Activated CD8-positive, alpha-beta T cell treated with anti-CD3 and anti-CD28 coated beads for 36 hours (primary cell): ENCODE data around the gene MEP1A. TPM values are rescaled to one million over a fixed set of nuclear protein-coding genes. Genes with fewer than 3 reads are reported as not detected.

Experiments used
- ATAC-seq: fragments of 200-7000 bp; cut with Tn5 transposase; one replicate; pipeline ENCODE4 v1.10.0; 2021; ENCODE audit warnings: mild to moderate bottlenecking, moderate library complexity
- CTCF ChIA-PET: fragments of 350-600 bp; sonication (Branson Sonifier 250); formaldehyde crosslinking; loops from one replicate; lab custom pipeline; 2021; ENCODE audit warnings: antibody characterized with exemption; lab: Charles Lee
- POLR2A ChIA-PET: fragments of 350-600 bp; sonication (Branson Sonifier 250); formaldehyde crosslinking; loops from one replicate; lab custom pipeline; 2021; ENCODE audit warnings: antibody characterized with exemption; lab: Charles Lee
- DNase-seq: peaks from one replicate; pipeline ENCODE4 v3.0.0-alpha.2; 2020
- H3K27ac Mint-ChIP-seq: one replicate; pipeline ENCODE4 v1.8.0; 2021; ENCODE audit warnings: mild to moderate bottlenecking, mixed read lengths
- H3K27me3 Mint-ChIP-seq: one replicate; pipeline ENCODE4 v1.8.0; 2021; ENCODE audit warnings: mixed read lengths
- H3K36me3 Mint-ChIP-seq: one replicate; pipeline ENCODE4 v1.8.0; 2021; ENCODE audit warnings: low read depth, mixed read lengths
- H3K4me1 Mint-ChIP-seq: one replicate; pipeline ENCODE4 v1.8.0; 2021; ENCODE audit warnings: low read depth, mixed read lengths
- H3K4me3 Mint-ChIP-seq: one replicate; pipeline ENCODE4 v1.8.0; 2021; ENCODE audit warnings: mild to moderate bottlenecking, moderate library complexity, mixed read lengths
- H3K9me3 Mint-ChIP-seq: one replicate; pipeline ENCODE4 v1.8.0; 2021; ENCODE audit warnings: mixed read lengths
- CTCF ChIP-seq: fragments of 200-600 bp; IDR thresholded peaks from one replicate; pipeline ENCODE4 v1.8.0; 2022; ENCODE audit warnings: antibody characterized with exemption, mild to moderate bottlenecking
- intact Hi-C: fragments of 100-400 bp; cut with micrococcal nuclease; formaldehyde crosslinking; loops from one replicate; pipeline ENCODE4 v1.10.0; 2022
- total RNA-seq, 2 experiments: library from RNA; stranded (reverse); gene quantifications; one replicate each; pipeline ENCODE4 v1.2.3, GENCODE V29; 2021

MEP1A gene
- total RNA-seq, 2 experiments from 2014 or later = not detected

- DNase-seq = no peak
- ChIA-PET POLR2A (no interaction called here), CTCF (no interaction called here)
- H3K9me3 Mint-ChIP-seq = no peaks in the 10 kb centered on the region
- no peak overlapping the region for H3K4me3 Mint-ChIP-seq
- no peaks in the 10 kb centered on the region for H3K36me3 Mint-ChIP-seq
- no peak for ATAC-seq
- H3K27me3 Mint-ChIP-seq = peaks cover 20% of the 10 kb centered on the region
- intact Hi-C loops = no loop called here
- no peak for TF ChIP-seq CTCF
- no peak overlapping the region for H3K27ac Mint-ChIP-seq
- H3K4me1 Mint-ChIP-seq = no peaks in the 10 kb centered on the region
Observed at GRCh38 chr6:46748940-46749503, 44.2 kb upstream of the MEP1A start.

- Mint-ChIP-seq H3K36me3 (no peaks in the 10 kb centered on the region), H3K4me1 (no peaks in the 10 kb centered on the region), H3K27ac (no peak overlapping the region), H3K9me3 (no peaks in the 10 kb centered on the region), H3K4me3 (no peak overlapping the region), H3K27me3 (peaks cover 17% of the 10 kb centered on the region)
- intact Hi-C loops = no loop called here
- ChIA-PET POLR2A (no interaction called here), CTCF (no interaction called here)
- DNase-seq (no peak), ATAC-seq (no peak)
- no peak for TF ChIP-seq CTCF
Observed at GRCh38 chr6:46749731-46750130, 43.5 kb upstream of the MEP1A start.

- intact Hi-C loops = no loop called here
- no peak overlapping the region for H3K4me3 Mint-ChIP-seq
Observed at GRCh38 chr6:46751658-46752057, 41.5 kb upstream of the MEP1A start.

GRCh38 chr6:46755865-46756264, 37.3 kb upstream of the MEP1A start:
- H3K27me3 Mint-ChIP-seq = peaks cover 8% of the 10 kb centered on the region
- ChIA-PET POLR2A (no interaction called here), CTCF (no interaction called here)
- H3K4me3 Mint-ChIP-seq = no peak overlapping the region
- DNase-seq = no peak
- H3K9me3 Mint-ChIP-seq = no peaks in the 10 kb centered on the region
- no peaks in the 10 kb centered on the region for H3K36me3 Mint-ChIP-seq
- intact Hi-C loops = no loop called here
- no peak for TF ChIP-seq CTCF
- no peak for ATAC-seq
- H3K4me1 Mint-ChIP-seq = no peaks in the 10 kb centered on the region
- no peak overlapping the region for H3K27ac Mint-ChIP-seq

More at GRCh38 chr6:46751658-46752057, 41.5 kb upstream of the MEP1A start:
- Mint-ChIP-seq H3K36me3 (no peaks in the 10 kb centered on the region), H3K4me1 (no peaks in the 10 kb centered on the region), H3K27me3 (peaks cover 5% of the 10 kb centered on the region), H3K27ac (no peak overlapping the region), H3K9me3 (no peaks in the 10 kb centered on the region)
- CTCF ChIA-PET = no interaction called here
- no peak for TF ChIP-seq CTCF
- POLR2A ChIA-PET = no interaction called here
- ATAC-seq (no peak), DNase-seq (no peak)

GRCh38 chr6:46756469-46757213, 36.5 kb upstream of the MEP1A start:
- Mint-ChIP-seq H3K27ac (no peak overlapping the region), H3K4me3 (no peak overlapping the region), H3K36me3 (no peaks in the 10 kb centered on the region), H3K9me3 (no peaks in the 10 kb centered on the region), H3K4me1 (no peaks in the 10 kb centered on the region), H3K27me3 (peaks cover 4% of the 10 kb centered on the region)
- ChIA-PET POLR2A (no interaction called here), CTCF (no interaction called here)
- no peak for DNase-seq
- no peak for TF ChIP-seq CTCF
- ATAC-seq = no peak
- intact Hi-C loops = no loop called here
